HG02763 (cell line): ENCODE data around the gene TMEM231.
"Not testable (repeated sequence)": the region's sequence is repeated elsewhere in the genome, so short reads cannot be mapped to it uniquely, and the experiment has no call there.

Experiments used
- ATAC-seq: cut with Tn5 transposase; IDR thresholded peaks from one replicate; pipeline ENCODE4 v1.9.1; 2021; ENCODE audit warnings: mild to moderate bottlenecking, moderate library complexity; ENCODE audit not compliant: unreplicated experiment

The TMEM231 gene

GRCh38 chr16:75534560-75535205 is 21.4 kb downstream of the TMEM231 start:
- no peak for ATAC-seq

GRCh38 chr16:75532791-75533190 is 23.3 kb downstream of the TMEM231 start:
- no peak for ATAC-seq

GRCh38 chr16:75532142-75532765 is 23.8 kb downstream of the TMEM231 start:
- ATAC-seq = no peak

- ATAC-seq = no peak
Observed at GRCh38 chr16:75529959-75530358, 26.1 kb downstream of the TMEM231 start.

GRCh38 chr16:75529056-75529905 is 26.8 kb downstream of the TMEM231 start:
- ATAC-seq = no peak

- no peak for ATAC-seq
Observed at GRCh38 chr16:75527825-75528299, 28.2 kb downstream of the TMEM231 start.

GRCh38 chr16:75526032-75526790 is 29.8 kb downstream of the TMEM231 start:
- no peak for ATAC-seq

GRCh38 chr16:75519175-75519574 is 36.9 kb downstream of the TMEM231 start:
- ATAC-seq = no peak

GRCh38 chr16:75516189-75516966 is 39.7 kb downstream of the TMEM231 start:
- not testable (repeated sequence) for ATAC-seq

- no peak for ATAC-seq
Observed at GRCh38 chr16:75514296-75514695, 41.8 kb downstream of the TMEM231 start.

GRCh38 chr16:75506574-75506973 is 49.5 kb downstream of the TMEM231 start:
- ATAC-seq = no peak

- ATAC-seq = no peak
Observed at GRCh38 chr16:75506107-75506506, 49.9 kb downstream of the TMEM231 start.

GRCh38 chr16:75503801-75504200 is 52.3 kb downstream of the TMEM231 start:
- ATAC-seq = no peak

GRCh38 chr16:75502916-75503605 is 53.0 kb downstream of the TMEM231 start:
- no peak for ATAC-seq

GRCh38 chr16:75501820-75502219 is 54.2 kb downstream of the TMEM231 start:
- ATAC-seq = not testable (repeated sequence)

GRCh38 chr16:75501359-75501758 is 54.7 kb downstream of the TMEM231 start:
- ATAC-seq = no peak

GRCh38 chr16:75498605-75499322 is 57.3 kb downstream of the TMEM231 start:
- not testable (repeated sequence) for ATAC-seq

- no peak for ATAC-seq
Observed at GRCh38 chr16:75497558-75497957, 58.5 kb downstream of the TMEM231 start.
